ENCODE measurements around the gene BSDC1.
A peak's percentile ranks its signal among the peaks of the same experiment; 100 is the strongest.

DNA sequence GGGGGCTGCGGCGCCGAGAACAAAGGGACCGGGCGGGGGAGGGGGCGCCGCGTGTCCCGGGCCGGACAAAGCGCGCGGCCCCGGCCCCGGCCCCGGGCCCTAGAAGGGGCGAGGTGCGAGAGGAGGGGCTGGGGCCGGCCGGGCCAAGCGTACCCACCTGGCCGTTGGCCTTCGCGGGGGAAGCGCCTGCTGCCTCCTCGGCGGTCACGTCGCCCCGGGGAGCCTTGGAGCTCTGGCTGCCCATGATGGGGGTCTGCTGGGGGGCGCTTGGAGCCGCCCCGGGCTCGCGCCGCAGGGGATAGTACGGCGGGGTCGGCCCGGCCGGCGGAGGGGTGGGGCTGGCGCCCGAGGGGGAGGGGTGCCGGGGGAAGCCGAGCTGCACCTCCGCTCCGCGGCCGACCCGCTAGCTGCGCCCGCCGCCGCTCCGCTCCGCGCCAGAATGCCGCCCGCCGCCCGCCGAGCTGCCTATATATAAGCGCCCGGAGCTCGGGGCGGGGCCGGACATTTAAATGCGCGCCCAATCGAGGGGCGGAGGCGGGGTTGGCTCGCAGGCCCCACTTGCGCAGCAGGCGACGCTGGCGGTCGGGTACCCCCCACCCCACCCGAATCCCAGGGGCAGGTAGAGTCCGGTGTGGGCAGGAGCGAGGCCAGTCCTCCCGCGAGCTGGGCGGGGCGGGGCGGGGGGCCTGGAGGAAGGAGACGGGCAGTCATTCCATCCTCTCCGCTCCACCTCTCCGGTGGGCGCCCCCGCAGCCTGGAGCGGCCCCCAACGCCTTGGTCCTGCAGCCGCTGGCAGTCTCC is 58.3 kb downstream of the BSDC1 start, which contains the start of gene MARCKSL1:
- TF ChIP-seq POLR2A (IDR thresholded peaks at IDR 0.05) (peak; percentile 86), EP300 (IDR thresholded peaks at IDR 0.05) (no peak)
- TF ChIP-seq, protein P1, sequence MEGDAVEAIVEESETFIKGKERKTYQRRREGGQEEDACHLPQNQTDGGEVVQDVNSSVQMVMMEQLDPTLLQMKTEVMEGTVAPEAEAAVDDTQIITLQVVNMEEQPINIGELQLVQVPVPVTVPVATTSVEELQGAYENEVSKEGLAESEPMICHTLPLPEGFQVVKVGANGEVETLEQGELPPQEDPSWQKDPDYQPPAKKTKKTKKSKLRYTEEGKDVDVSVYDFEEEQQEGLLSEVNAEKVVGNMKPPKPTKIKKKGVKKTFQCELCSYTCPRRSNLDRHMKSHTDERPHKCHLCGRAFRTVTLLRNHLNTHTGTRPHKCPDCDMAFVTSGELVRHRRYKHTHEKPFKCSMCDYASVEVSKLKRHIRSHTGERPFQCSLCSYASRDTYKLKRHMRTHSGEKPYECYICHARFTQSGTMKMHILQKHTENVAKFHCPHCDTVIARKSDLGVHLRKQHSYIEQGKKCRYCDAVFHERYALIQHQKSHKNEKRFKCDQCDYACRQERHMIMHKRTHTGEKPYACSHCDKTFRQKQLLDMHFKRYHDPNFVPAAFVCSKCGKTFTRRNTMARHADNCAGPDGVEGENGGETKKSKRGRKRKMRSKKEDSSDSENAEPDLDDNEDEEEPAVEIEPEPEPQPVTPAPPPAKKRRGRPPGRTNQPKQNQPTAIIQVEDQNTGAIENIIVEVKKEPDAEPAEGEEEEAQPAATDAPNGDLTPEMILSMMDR (IDR thresholded peaks at IDR 0.05) = no peak

Data from ovary (tissue), 3 donors.